Epithelial cell of esophagus (primary cell): Measurements from ENCODE around the gene ZNRF3.

Experiments used
- DNase-seq: peaks from one replicate; pipeline ENCODE4 v3.0.0; 2010; ENCODE audit warnings: low read depth
- H3K4me3 ChIP-seq: 2 replicates; pipeline ENCODE4 v1.5.1; 2011; ENCODE audit warnings: mild to moderate bottlenecking, low read length, control low read depth
- TF ChIP-seq, protein P1 (sequence below): IDR thresholded peaks from 2 replicates; pipeline ENCODE4 v1.5.1; 2011; ENCODE audit warnings: low read depth, mild to moderate bottlenecking, low read length, control low read depth, inconsistent platforms; ENCODE audit not compliant: insufficient read depth; ENCODE audit errors: missing control alignments

ZNRF3 gene

DNA sequence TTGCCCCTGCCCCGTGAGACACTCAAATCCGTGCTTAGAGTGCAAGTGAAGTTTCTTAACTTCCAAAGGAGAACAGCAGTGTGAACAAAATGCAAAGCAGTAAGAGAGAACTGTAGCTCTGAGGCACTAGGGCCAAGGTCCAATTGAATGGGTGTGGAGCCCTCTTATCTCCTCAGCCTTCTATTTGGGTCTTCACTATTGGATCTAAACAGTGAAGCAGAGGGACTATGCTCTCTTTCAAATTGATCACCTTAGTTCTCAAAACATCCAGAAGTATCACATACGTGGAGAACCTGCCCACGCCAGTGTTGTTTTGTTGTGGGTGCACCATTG, 128.7 kb downstream of the ZNRF3 start:
- H3K4me3 ChIP-seq = no peak overlapping the region
- no peak for DNase-seq
- TF ChIP-seq, protein P1, sequence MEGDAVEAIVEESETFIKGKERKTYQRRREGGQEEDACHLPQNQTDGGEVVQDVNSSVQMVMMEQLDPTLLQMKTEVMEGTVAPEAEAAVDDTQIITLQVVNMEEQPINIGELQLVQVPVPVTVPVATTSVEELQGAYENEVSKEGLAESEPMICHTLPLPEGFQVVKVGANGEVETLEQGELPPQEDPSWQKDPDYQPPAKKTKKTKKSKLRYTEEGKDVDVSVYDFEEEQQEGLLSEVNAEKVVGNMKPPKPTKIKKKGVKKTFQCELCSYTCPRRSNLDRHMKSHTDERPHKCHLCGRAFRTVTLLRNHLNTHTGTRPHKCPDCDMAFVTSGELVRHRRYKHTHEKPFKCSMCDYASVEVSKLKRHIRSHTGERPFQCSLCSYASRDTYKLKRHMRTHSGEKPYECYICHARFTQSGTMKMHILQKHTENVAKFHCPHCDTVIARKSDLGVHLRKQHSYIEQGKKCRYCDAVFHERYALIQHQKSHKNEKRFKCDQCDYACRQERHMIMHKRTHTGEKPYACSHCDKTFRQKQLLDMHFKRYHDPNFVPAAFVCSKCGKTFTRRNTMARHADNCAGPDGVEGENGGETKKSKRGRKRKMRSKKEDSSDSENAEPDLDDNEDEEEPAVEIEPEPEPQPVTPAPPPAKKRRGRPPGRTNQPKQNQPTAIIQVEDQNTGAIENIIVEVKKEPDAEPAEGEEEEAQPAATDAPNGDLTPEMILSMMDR = no peak

DNA sequence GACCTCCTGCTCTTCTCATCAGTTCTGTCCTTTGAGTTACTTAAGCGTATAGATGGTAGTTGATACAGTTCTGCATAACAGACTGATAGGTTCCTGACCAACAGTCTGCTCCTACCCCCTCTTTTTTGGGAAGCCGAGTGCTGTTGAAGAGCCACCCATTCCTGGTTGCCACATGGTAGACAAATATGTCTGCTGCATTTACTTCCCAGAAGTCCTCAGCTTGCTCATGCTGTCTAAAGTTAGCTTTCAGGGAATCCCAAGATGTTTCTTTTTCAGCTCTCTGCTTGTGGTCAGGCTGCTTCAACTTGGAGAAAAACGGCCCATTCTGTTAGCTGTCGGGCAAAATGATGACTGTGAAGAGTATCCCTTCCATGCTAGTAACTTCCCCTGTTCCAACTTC, 129.6 kb downstream of the ZNRF3 start:
- no peak overlapping the region for H3K4me3 ChIP-seq
- DNase-seq = no peak
- TF ChIP-seq, protein P1 = no peak

DNA sequence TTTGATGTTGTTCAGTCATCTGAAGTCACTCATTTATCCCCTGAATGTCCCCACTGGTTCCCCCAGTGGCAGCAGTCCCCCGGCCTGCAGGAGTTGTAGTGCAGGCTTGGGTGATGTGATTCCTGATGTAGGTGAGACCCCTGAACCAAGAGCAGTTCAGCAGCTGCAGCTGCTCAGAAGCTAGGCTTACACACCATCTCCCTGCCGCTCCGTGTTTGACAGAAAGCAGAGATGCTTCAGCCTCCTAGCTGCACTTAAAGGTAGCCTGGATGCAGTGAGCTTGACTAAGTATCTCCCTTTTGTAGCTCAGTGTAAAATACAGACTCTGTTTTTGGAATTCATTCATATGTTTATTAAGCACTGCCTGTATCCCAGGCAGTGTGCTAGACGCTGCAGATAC, 130.9 kb downstream of the ZNRF3 start:
- H3K4me3 ChIP-seq = no peak overlapping the region
- TF ChIP-seq, protein P1 = no peak
- no peak for DNase-seq

DNA sequence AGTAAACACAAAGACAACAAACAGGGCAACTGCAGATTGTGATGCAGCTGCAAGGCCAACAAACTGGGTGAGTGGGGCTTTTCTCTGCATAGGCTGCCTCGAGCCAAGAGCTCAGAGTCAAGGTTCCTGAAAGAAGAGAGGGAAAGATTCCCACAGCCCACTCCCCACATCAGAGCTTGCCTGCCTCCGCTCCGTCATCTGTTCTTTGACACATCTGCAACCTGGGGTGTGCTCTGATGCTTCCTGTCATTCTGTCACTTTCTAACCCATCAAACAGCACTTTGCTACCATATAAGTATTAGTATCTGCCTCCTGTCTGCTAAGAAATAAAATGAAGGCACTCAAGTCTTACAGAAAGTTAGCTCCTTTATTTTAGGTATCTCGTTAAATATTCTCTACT, 131.4 kb downstream of the ZNRF3 start:
- TF ChIP-seq, protein P1 = no peak
- H3K4me3 ChIP-seq = no peak overlapping the region
- DNase-seq = no peak

DNA sequence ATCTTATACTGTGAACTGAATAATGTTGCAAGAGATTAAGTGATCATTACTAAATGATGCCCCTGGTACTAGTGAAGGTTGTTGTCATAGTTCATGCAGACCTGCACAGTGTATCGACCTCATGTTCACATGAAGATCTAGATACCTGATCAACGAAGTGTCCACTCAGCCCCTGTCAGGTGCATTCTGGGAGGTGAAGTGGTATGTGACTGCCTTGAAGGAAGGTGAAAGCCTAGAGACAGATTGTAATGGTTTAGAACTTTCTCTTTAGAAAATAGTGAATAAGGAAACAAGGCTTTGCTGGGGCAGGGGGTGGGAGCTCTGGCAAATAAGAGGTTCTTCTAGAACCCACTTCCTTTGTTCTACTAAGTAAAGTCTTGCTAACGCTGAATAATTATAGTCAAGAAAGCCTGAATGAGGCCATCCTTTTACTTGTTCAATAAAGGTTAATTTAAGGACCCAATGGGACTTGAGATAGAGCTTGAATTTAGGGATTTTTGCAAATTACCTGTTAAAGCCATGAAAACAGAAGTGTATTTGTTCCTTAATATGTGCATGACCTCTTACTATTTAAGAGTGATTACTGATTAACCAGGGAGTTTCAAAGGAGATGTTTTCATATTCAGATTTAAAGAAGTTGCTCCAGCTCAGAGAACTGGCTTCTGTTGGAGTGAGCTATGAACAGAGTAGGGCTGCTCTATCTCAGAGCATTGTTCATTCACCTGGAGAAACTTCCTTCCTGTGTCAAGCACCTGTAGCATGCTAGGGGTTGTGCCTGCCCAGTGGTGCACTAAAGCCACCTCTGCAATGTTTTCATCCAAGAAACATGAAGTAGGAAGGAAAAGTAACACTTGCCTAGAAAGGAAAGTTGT, 132.9 kb downstream of the ZNRF3 start:
- DNase-seq = no peak
- H3K4me3 ChIP-seq = no peak overlapping the region
- TF ChIP-seq, protein P1 = no peak

DNA sequence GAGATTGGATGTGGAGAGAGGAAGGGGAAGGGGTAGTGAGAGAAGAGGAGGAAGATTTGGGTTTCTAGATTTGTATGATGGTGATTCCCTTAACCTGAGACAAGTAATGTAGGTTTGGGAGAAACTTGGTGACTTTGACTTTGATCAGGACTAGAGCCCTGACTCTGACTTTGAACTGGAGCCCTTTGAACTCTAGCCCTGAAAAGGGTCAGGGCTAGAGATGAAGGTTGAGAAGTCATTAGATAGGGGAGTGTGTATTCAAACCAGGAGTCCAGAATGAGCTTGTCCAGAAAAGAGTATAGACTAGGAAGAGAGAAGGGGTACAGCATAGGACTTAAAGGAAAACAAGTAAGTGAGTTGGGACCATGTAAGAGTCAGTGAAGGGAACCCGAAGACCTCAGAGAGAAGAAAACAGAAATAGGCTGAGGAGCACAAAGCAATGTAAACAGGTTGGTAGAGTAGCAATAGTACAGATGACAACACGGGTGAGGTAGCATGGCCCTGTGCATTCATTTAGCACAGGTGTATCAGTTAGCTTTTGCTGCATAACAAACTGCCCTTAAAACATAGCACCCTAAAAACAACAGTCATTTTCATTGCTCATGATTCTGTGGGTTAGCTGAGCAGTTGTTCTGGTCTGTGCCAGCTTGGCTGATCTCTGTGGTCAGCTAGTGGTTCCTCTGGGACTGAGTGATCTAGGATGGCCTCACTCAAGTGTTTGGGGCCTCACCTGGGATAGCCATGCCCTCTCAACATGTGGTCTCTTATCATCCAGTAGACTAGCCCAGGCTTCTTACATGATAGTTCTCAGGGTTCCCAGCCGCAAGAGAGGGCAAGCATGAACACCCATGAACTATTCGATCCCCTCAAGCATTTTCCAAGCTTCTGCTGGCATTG, 135.2 kb downstream of the ZNRF3 start:
- TF ChIP-seq, protein P1 = no peak
- no peak for DNase-seq
- no peak overlapping the region for H3K4me3 ChIP-seq
